ENCODE results near the gene RAP1GAP2.

RAP1GAP2 gene

GRCh38 chr17:2965621-2966595, 169.7 kb downstream of the RAP1GAP2 start:
- H3K9me3 ChIP-seq (ENCODE audit: control insufficient read depth, insufficient read depth, low read depth, low read length): no peaks in the 10 kb centered on the region
- H3K4me3 ChIP-seq (ENCODE audit: low read depth, low read length): no peak overlapping the region
- H3K27ac ChIP-seq (ENCODE audit: extremely low read depth, low read depth, low read length): no peak overlapping the region
- CTCF ChIA-PET: interaction anchor here (1.2 kb wide), 1 partner anchor 11 kb away, joined by 4 read pairs; no protein-coding TSS in a partner anchor
- TF ChIP-seq KLF16 (tag by site-specific recombination; IDR thresholded peaks at IDR 0.05): no peak
- TF ChIP-seq ZNF311 (tag by site-specific recombination; IDR thresholded peaks at IDR 0.05; ENCODE audit: borderline replicate concordance): no peak
- TF ChIP-seq ZNF501 (tag by site-specific recombination; IDR thresholded peaks at IDR 0.05): no peak
- no peak for TF ChIP-seq ZNF280D (tag by site-specific recombination; IDR thresholded peaks at IDR 0.05)
- TF ChIP-seq SP2 (tag by site-specific recombination; IDR thresholded peaks at IDR 0.05): no peak
- TF ChIP-seq SETDB1 (IDR thresholded peaks at IDR 0.05; ENCODE audit: insufficient read length, low read length): no peak
- no peak for TF ChIP-seq MZF1 (tag by site-specific recombination; IDR thresholded peaks at IDR 0.05; ENCODE audit: borderline replicate concordance)
- no peak for TF ChIP-seq ZNF157 (tag by site-specific recombination; IDR thresholded peaks at IDR 0.05)
- TF ChIP-seq ZNF449 (tag by site-specific recombination; IDR thresholded peaks at IDR 0.05): no peak
- TF ChIP-seq ZBTB7A (tag by site-specific recombination; IDR thresholded peaks at IDR 0.05; ENCODE audit: low read depth): no peak
- TF ChIP-seq ZNF324 (tag by site-specific recombination; IDR thresholded peaks at IDR 0.05): no peak
- no peak for TF ChIP-seq ZNF155 (tag by site-specific recombination; IDR thresholded peaks at IDR 0.05)
- TF ChIP-seq ZNF354C (tag by site-specific recombination; IDR thresholded peaks at IDR 0.05; ENCODE audit: borderline replicate concordance, low read depth): no peak
- no peak for TF ChIP-seq ZNF19 (tag by site-specific recombination; IDR thresholded peaks at IDR 0.05; ENCODE audit: low read depth)
- TF ChIP-seq ZNF133 (tag by site-specific recombination; IDR thresholded peaks at IDR 0.05): no peak
- TF ChIP-seq ZNF843 (tag by site-specific recombination; IDR thresholded peaks at IDR 0.05): no peak
- no peak for TF ChIP-seq ZBTB44 (tag by site-specific recombination; IDR thresholded peaks at IDR 0.05)
- TF ChIP-seq INSM2 (tag by site-specific recombination; IDR thresholded peaks at IDR 0.05): no peak
- no peak for TF ChIP-seq ZNF658 (tag by site-specific recombination; IDR thresholded peaks at IDR 0.05)
- no peaks in the 10 kb centered on the region for H3K4me1 ChIP-seq (ENCODE audit: control insufficient read depth, insufficient read depth, low read length)
- H3K36me3 ChIP-seq (ENCODE audit: control insufficient read depth in 2 of 2, insufficient read depth in 1 of 2, low read length in 2 of 2): no peaks in the 10 kb centered on the region
- POLR2A ChIA-PET: no interaction called here
